ENCODE measurements around the gene OSBPL6. TPM values are rescaled to one million over a fixed set of nuclear protein-coding genes. Genes with fewer than 3 reads are reported as not detected.

Gene OSBPL6
- total and polyA plus RNA-seq, 4 donors: 0.75 to 2.4 (median 1.7) TPM

GRCh38 chr2:178365116-178365515 is 170.8 kb downstream of the OSBPL6 start:
- WGBS, 2 donors: 76% methylated on average over 2 of the region's 2 CpGs
- no peaks in the 10 kb centered on the region for H3K9me3 ChIP-seq (ENCODE audit: control insufficient read depth, low read length)
- no peak overlapping the region for H3K4me3 ChIP-seq (ENCODE audit: low read length in 2 of 2)
- H3K4me1 ChIP-seq (ENCODE audit: control insufficient read depth in 1 of 2, insufficient read depth in 2 of 2, low read length in 2 of 2): no peaks in the 10 kb centered on the region
- no peak for ATAC-seq (ENCODE audit: low FRiP score)
- H3K36me3 ChIP-seq (ENCODE audit: control insufficient read depth in 1 of 2, insufficient read depth in 2 of 2, low read length in 1 of 2): peaks cover 0 to 2% of the 10 kb centered on the region in 2 donors
- H3K27ac ChIP-seq (ENCODE audit: low read depth in 1 of 2, low read length in 2 of 2): no peak overlapping the region
- intact Hi-C loops (cut with DNase I): no loop called here
- no peak for DNase-seq
- no peaks in the 10 kb centered on the region for H3K27me3 ChIP-seq (ENCODE audit: control insufficient read depth in 1 of 2, insufficient read depth in 2 of 2, low read length in 1 of 2)

GRCh38 chr2:178366412-178366811 is 172.1 kb downstream of the OSBPL6 start:
- WGBS, 2 donors: 93% methylated on average over 4 of the region's 4 CpGs
- no peak for DNase-seq

GRCh38 chr2:178367344-178367743 is 173.0 kb downstream of the OSBPL6 start:
- no peaks in the 10 kb centered on the region for H3K27me3 ChIP-seq (ENCODE audit: control insufficient read depth in 1 of 2, insufficient read depth in 2 of 2, low read length in 1 of 2)
- no peaks in the 10 kb centered on the region for H3K4me1 ChIP-seq (ENCODE audit: control insufficient read depth in 1 of 2, insufficient read depth in 2 of 2, low read length in 2 of 2)
- no peak overlapping the region for H3K27ac ChIP-seq (ENCODE audit: low read depth in 1 of 2, low read length in 2 of 2)
- no peak for DNase-seq
- no peak for ATAC-seq (ENCODE audit: low FRiP score)
- peaks cover 0 to 2% of the 10 kb centered on the region in 2 donors for H3K36me3 ChIP-seq (ENCODE audit: control insufficient read depth in 1 of 2, insufficient read depth in 2 of 2, low read length in 1 of 2)
- H3K9me3 ChIP-seq (ENCODE audit: control insufficient read depth, low read length): no peaks in the 10 kb centered on the region
- 93 to 95% methylated on average over 1 of the region's 1 CpG for WGBS, 2 donors
- no peak overlapping the region for H3K4me3 ChIP-seq (ENCODE audit: low read length in 2 of 2)
- intact Hi-C loops (cut with DNase I): no loop called here

More at GRCh38 chr2:178366412-178366811, 172.1 kb downstream of the OSBPL6 start:
- H3K4me3 ChIP-seq (ENCODE audit: low read length in 2 of 2): no peak overlapping the region
- H3K27ac ChIP-seq (ENCODE audit: low read depth in 1 of 2, low read length in 2 of 2): no peak overlapping the region
- H3K9me3 ChIP-seq (ENCODE audit: control insufficient read depth, low read length): no peaks in the 10 kb centered on the region
- no peak for ATAC-seq (ENCODE audit: low FRiP score)
- H3K36me3 ChIP-seq (ENCODE audit: control insufficient read depth in 1 of 2, insufficient read depth in 2 of 2, low read length in 1 of 2): peaks cover 0 to 2% of the 10 kb centered on the region in 2 donors
- intact Hi-C loops (cut with DNase I): no loop called here
- no peaks in the 10 kb centered on the region for H3K27me3 ChIP-seq (ENCODE audit: control insufficient read depth in 1 of 2, insufficient read depth in 2 of 2, low read length in 1 of 2)
- no peaks in the 10 kb centered on the region for H3K4me1 ChIP-seq (ENCODE audit: control insufficient read depth in 1 of 2, insufficient read depth in 2 of 2, low read length in 2 of 2)

GRCh38 chr2:178374865-178375264 is 180.6 kb downstream of the OSBPL6 start:
- no peaks in the 10 kb centered on the region for H3K27me3 ChIP-seq (ENCODE audit: control insufficient read depth in 1 of 2, insufficient read depth in 2 of 2, low read length in 1 of 2)
- no peak overlapping the region for H3K27ac ChIP-seq (ENCODE audit: low read depth in 1 of 2, low read length in 2 of 2)
- H3K36me3 ChIP-seq (ENCODE audit: control insufficient read depth in 1 of 2, insufficient read depth in 2 of 2, low read length in 1 of 2): no peaks in the 10 kb centered on the region
- H3K4me3 ChIP-seq (ENCODE audit: low read length in 2 of 2): no peak overlapping the region
- H3K9me3 ChIP-seq (ENCODE audit: control insufficient read depth, low read length): no peaks in the 10 kb centered on the region
- no peaks in the 10 kb centered on the region for H3K4me1 ChIP-seq (ENCODE audit: control insufficient read depth in 1 of 2, insufficient read depth in 2 of 2, low read length in 2 of 2)
- ATAC-seq (ENCODE audit: low FRiP score): no peak
- intact Hi-C loops (cut with DNase I): no loop called here
- 86 to 87% methylated on average over 1 of the region's 1 CpG for WGBS, 2 donors
- no peak for DNase-seq

DNA sequence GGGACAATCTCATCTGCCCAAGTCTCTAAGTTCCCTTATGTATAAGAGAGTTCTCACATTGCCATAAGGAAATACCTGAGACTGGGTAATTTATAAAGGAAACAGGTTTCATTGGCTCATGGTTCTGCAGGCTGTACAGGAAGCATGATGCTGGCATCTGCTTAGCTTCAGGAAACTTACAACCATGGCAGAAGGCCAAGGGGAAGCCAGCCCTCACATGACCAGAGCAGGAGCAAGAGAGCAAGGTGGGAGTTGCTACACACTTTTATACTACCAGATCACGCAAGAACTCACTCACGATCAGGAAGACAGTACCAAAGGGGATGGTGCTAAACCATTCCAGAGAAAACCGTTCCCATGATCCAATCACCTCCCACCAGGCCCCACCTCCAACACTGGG is 182.7 kb downstream of the OSBPL6 start:
- intact Hi-C loops (cut with DNase I): no loop called here
- ATAC-seq (ENCODE audit: low FRiP score) (no peak), DNase-seq (no peak)
- Histone ChIP-seq H3K36me3 (ENCODE audit: control insufficient read depth in 1 of 2, insufficient read depth in 2 of 2, low read length in 1 of 2) (no peaks in the 10 kb centered on the region), H3K4me3 (ENCODE audit: low read length in 2 of 2) (no peak overlapping the region), H3K4me1 (ENCODE audit: control insufficient read depth in 1 of 2, insufficient read depth in 2 of 2, low read length in 2 of 2) (no peaks in the 10 kb centered on the region), H3K9me3 (ENCODE audit: control insufficient read depth, low read length) (no peaks in the 10 kb centered on the region), H3K27ac (ENCODE audit: low read depth in 1 of 2, low read length in 2 of 2) (no peak overlapping the region), H3K27me3 (ENCODE audit: control insufficient read depth in 1 of 2, insufficient read depth in 2 of 2, low read length in 1 of 2) (no peaks in the 10 kb centered on the region)
- WGBS, 2 donors: 93 to 96% methylated on average over 3 of the region's 3 CpGs

GRCh38 chr2:178379162-178380004 is 185.1 kb downstream of the OSBPL6 start:
- intact Hi-C loops (cut with DNase I): no loop called here
- Histone ChIP-seq H3K27me3 (ENCODE audit: control insufficient read depth in 1 of 2, insufficient read depth in 2 of 2, low read length in 1 of 2) (no peaks in the 10 kb centered on the region), H3K36me3 (ENCODE audit: control insufficient read depth in 1 of 2, insufficient read depth in 2 of 2, low read length in 1 of 2) (no peaks in the 10 kb centered on the region), H3K4me1 (ENCODE audit: control insufficient read depth in 1 of 2, insufficient read depth in 2 of 2, low read length in 2 of 2) (no peaks in the 10 kb centered on the region), H3K4me3 (ENCODE audit: low read length in 2 of 2) (no peak overlapping the region), H3K27ac (ENCODE audit: low read depth in 1 of 2, low read length in 2 of 2) (no peak overlapping the region), H3K9me3 (ENCODE audit: control insufficient read depth, low read length) (no peaks in the 10 kb centered on the region)
- no peak for ATAC-seq (ENCODE audit: low FRiP score)
- no peak for DNase-seq
- WGBS, 2 donors: 82 to 85% methylated on average over 4 of the region's 4 CpGs

DNA sequence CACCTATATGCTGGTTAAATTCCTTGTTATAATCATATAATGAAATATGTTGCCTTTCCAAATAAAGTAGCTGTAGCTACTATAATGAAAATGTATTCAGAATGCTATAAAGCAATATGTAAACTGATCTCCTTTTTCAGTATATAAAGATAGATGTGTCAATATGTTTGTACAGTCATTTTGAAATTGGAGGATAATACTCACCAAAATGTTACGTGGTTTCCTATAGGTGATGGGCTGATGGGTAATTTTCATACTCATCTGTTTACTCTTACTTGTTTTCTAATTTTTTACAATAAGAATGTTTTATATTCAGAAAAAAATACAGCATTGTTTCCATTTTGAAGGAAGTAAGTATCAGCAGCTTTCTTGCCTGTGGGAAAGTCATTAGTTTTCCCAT is 186.5 kb downstream of the OSBPL6 start:
- WGBS, 2 donors: 94 to 99% methylated on average over 1 of the region's 1 CpG
- ATAC-seq (ENCODE audit: low FRiP score): no peak
- intact Hi-C loops (cut with DNase I): no loop called here

GRCh38 chr2:178383718-178384117 is 189.4 kb downstream of the OSBPL6 start:
- no peak overlapping the region for H3K27ac ChIP-seq (ENCODE audit: low read depth in 1 of 2, low read length in 2 of 2)
- no peaks in the 10 kb centered on the region for H3K36me3 ChIP-seq (ENCODE audit: control insufficient read depth in 1 of 2, insufficient read depth in 2 of 2, low read length in 1 of 2)
- H3K4me3 ChIP-seq (ENCODE audit: low read length in 2 of 2): no peak overlapping the region
- intact Hi-C loops (cut with DNase I): no loop called here
- ATAC-seq (ENCODE audit: low FRiP score): no peak
- no peak for DNase-seq
- no peaks in the 10 kb centered on the region for H3K9me3 ChIP-seq (ENCODE audit: control insufficient read depth, low read length)
- no peaks in the 10 kb centered on the region for H3K4me1 ChIP-seq (ENCODE audit: control insufficient read depth in 1 of 2, insufficient read depth in 2 of 2, low read length in 2 of 2)
- 90 to 92% methylated on average over 5 of the region's 5 CpGs for WGBS, 2 donors
- H3K27me3 ChIP-seq (ENCODE audit: control insufficient read depth in 1 of 2, insufficient read depth in 2 of 2, low read length in 1 of 2): no peaks in the 10 kb centered on the region

More for the DNA sequence above, 186.5 kb downstream of the OSBPL6 start:
- no peaks in the 10 kb centered on the region for H3K9me3 ChIP-seq (ENCODE audit: control insufficient read depth, low read length)
- no peak overlapping the region for H3K4me3 ChIP-seq (ENCODE audit: low read length in 2 of 2)
- H3K27me3 ChIP-seq (ENCODE audit: control insufficient read depth in 1 of 2, insufficient read depth in 2 of 2, low read length in 1 of 2): no peaks in the 10 kb centered on the region
- H3K36me3 ChIP-seq (ENCODE audit: control insufficient read depth in 1 of 2, insufficient read depth in 2 of 2, low read length in 1 of 2): no peaks in the 10 kb centered on the region
- no peak for DNase-seq
- H3K4me1 ChIP-seq (ENCODE audit: control insufficient read depth in 1 of 2, insufficient read depth in 2 of 2, low read length in 2 of 2): no peaks in the 10 kb centered on the region
- H3K27ac ChIP-seq (ENCODE audit: low read depth in 1 of 2, low read length in 2 of 2): no peak overlapping the region

DNA sequence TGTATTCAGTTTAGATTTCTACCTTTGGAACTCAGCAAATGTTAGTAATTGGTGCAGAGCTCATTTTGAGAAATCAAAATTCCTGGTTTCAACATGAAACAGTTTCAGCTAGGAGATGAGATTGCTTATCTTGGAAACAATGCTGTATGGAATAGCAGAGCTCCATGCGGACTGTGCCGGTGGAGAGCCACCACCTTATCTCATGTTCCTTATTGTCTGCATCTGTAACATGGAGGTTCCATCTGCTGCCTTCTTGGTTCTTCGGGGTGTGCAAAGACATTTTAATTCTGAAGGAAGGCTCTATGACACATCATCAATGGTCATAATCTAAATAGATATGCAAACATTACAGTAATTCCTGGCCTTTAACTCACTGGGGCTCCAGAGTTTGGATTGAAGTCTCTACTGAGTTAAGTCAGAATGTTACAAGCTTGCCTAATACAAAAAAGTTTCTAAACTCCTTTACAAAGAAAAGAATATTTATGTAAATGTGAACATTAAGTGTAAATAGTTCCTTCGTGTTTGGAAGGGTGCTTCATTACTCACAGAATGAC is 191.4 kb downstream of the OSBPL6 start:
- ATAC-seq (ENCODE audit: low FRiP score): no peak
- H3K4me3 ChIP-seq (ENCODE audit: low read length in 2 of 2): no peak overlapping the region
- H3K4me1 ChIP-seq (ENCODE audit: control insufficient read depth in 1 of 2, insufficient read depth in 2 of 2, low read length in 2 of 2): no peaks in the 10 kb centered on the region
- no peak overlapping the region for H3K27ac ChIP-seq (ENCODE audit: low read depth in 1 of 2, low read length in 2 of 2)
- no peak for DNase-seq
- WGBS, 2 donors: 71 to 80% methylated on average over 4 of the region's 4 CpGs
- no peaks in the 10 kb centered on the region for H3K36me3 ChIP-seq (ENCODE audit: control insufficient read depth in 1 of 2, insufficient read depth in 2 of 2, low read length in 1 of 2)
- H3K9me3 ChIP-seq (ENCODE audit: control insufficient read depth, low read length): no peaks in the 10 kb centered on the region
- no peaks in the 10 kb centered on the region for H3K27me3 ChIP-seq (ENCODE audit: control insufficient read depth in 1 of 2, insufficient read depth in 2 of 2, low read length in 1 of 2)
- intact Hi-C loops (cut with DNase I): no loop called here
